GM10266 (cell line): ENCODE measurements around the gene AEN.

Experiments
- DNase-seq: peaks from one replicate; pipeline ENCODE4 v3.0.0; 2012; ENCODE audit errors: extremely low spot score
- CTCF ChIP-seq: IDR thresholded peaks from 2 replicates; pipeline ENCODE4 v1.5.1; 2012; ENCODE audit warnings: mild to moderate bottlenecking, low read depth; ENCODE audit not compliant: control insufficient read depth, insufficient read depth; ENCODE audit errors: missing control alignments

The AEN gene

DNA sequence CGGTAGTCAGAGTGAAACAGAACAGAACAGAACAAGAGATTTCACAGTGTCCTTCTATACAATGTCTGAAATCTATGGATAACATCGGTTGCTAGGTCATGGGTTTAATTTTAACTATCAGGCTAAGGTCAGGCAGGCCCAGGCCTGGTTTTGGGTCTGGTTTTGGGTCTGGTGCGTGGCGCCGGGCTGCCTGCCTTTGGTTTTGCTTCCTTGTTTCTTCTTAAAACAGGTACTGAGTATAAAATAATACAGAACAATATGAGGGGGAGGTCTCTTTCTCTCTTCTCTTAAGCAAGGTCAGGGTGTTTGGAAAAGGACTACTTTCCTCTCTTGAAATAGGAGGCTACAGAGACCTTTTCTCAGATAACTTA is 1.4 kb downstream of the AEN start:
- DNase-seq = no peak
- no peak for TF ChIP-seq CTCF

DNA sequence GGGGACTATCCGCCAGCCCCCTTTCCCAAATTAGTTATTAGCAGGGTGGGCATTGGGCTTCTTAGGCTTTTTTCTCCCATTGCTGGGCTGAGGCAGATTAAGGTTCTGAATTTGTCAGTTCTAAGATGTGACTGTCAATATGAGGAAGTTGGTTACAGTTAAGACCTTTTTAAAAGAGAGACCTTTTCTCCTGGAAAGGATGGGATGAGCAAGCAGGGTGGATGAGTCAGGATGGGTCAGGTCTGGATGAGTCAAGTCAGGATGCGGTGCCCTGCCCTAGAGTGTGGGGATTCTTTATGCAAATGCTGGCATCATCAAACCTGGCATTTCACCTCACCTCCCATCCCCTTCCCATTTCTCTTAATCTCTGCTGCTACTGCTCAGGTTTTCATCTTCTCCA is 1.9 kb downstream of the AEN start:
- no peak for DNase-seq
- TF ChIP-seq CTCF = no peak

DNA sequence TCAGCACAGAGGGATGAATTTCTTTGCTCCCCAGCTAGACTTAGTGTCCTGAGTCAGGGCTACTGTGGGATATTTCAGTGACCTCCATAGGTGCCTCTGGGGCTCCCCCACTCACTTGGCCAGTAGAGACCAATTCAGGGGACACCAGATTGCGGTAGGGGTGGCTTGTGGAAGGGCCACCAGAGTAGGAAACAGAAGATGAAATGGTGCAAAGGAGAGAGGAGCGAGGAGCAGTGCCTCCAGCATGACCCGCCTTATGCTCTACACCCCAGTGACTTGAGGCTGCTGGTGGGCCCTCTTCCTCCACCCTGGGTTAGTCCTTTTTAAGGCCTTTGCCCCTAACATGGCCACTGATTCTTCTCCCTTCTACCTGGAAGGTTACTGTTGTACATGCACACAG is 2.5 kb downstream of the AEN start:
- no peak for DNase-seq
- TF ChIP-seq CTCF = no peak

DNA sequence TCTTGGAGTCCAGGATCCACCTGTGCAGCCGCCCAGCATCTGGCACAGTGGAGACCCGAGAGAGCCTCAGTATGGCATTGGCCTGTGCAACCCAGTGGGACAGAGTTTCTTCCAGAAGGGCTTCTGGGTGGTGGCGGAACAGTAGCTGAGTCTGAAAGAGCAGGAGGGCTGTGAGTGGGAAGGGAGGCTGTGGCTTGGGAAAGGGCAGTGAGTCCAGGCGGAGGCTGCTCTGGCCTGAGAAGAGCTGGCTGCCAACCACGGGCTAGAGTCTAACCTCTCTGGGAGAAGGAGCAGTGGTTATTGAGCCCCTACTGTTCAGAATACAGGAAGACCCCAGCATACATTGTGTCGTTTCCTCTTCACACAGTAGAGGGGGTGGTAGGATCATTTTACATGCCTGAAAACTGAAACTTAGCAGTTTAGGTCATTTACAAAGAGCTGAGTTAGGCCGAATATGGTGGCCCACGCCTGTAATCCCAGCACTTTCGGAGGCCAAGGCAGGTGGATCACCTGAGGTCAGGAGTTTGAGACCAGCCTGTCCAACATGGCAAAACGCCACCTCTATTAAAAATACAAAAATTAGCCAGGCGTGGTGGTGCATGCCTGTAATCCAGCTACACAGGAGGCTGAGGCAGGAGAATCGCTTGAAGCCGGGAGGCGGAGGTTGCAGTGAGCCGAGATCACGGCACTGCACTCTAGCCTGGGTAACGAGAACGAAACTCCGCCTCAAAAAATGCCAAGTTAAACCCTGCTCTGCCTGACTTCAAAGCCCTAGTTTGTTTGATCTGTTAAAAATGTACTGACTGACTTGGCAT is 3.2 kb downstream of the AEN start:
- TF ChIP-seq CTCF = peak; percentile 78
- DNase-seq = peak; percentile 63

DNA sequence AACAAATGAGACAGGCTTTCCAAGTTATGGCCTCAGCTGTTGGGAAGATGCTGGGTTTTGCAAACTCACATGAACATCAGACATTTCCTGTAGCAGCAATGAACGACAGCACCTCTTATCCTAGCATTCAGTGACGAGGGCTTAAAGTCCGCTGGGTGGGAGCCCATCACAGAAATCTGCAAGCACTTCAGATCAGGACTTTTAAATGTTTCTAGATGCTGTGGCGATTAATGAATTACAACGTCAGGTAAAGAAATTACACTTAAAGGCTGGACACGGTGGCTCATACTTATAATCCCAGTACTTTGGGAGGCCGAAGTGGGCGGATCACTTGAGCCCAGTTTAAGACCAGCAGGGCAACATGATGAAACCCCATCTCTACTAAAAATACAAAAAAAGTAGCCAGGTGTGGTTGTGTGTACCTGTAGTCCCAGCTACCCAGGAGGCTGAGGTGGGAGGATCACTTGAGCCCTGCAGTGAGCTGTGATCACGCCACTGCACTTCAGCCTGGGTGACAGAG is 3.9 kb downstream of the AEN start:
- DNase-seq = no peak
- TF ChIP-seq CTCF = no peak

- no peak for TF ChIP-seq CTCF
- no peak for DNase-seq
Measured at GRCh38 chr15:88625943-88626741, 5.0 kb downstream of the AEN start.

GRCh38 chr15:88627463-88627862 is 6.3 kb downstream of the AEN start:
- no peak for TF ChIP-seq CTCF
- DNase-seq = no peak
